H1 (cell line): ENCODE results near the gene PRR19. TPM values are rescaled to one million over a fixed set of nuclear protein-coding genes. Genes with fewer than 3 reads are reported as not detected.

Source experiments
- CTCF ChIA-PET: fragments of 300-600 bp; sonication (Branson Sonifier 250); formaldehyde crosslinking; loops from one replicate; lab custom pipeline; 2021; ENCODE audit not compliant: partially characterized antibody; lab: Charles Lee
- POLR2A ChIA-PET: fragments of 300-600 bp; sonication (Branson Sonifier 250); formaldehyde crosslinking; loops from one replicate; lab custom pipeline; 2021; ENCODE audit warnings: inconsistent platforms; ENCODE audit not compliant: partially characterized antibody; lab: Charles Lee
- DNase-seq, 2 experiments: peaks; one replicate each; pipeline versions ENCODE4 v3.0.0 to v3.0.0-alpha.2; 2010 to 2022; ENCODE audit warnings: low spot score in 2 of 2, low read depth in 1 of 2, mixed read lengths in 1 of 2
- FAIRE-seq: peaks from 2 replicates; lab custom pipeline; 2011; peaks lifted over from hg19 to GRCh38; lab: Jason Lieb, UNC
- H2AFZ ChIP-seq: 2 replicates; pipeline ENCODE4 v1.8.1; 2012; ENCODE audit warnings: low read length, inconsistent platforms
- H2AK5ac ChIP-seq: 2 replicates; pipeline ENCODE4 v1.6.1; 2013; ENCODE audit warnings: low read depth, low read length
- H2BK120ac ChIP-seq: replicated peaks from 2 replicates; pipeline ENCODE3; 2013; ENCODE audit warnings: low read depth, low read length, inconsistent platforms
- H2BK12ac ChIP-seq: 2 replicates; pipeline ENCODE4 v1.6.1; 2013; ENCODE audit warnings: low read depth, low read length
- H2BK15ac ChIP-seq: 2 replicates; pipeline ENCODE4 v1.6.1; 2013; ENCODE audit warnings: low read length
- H2BK20ac ChIP-seq: 2 replicates; pipeline ENCODE4 v1.6.1; 2013; ENCODE audit warnings: low read length
- H2BK5ac ChIP-seq: 2 replicates; pipeline ENCODE4 v1.6.1; 2013; ENCODE audit warnings: low read depth, low read length
- H3K14ac ChIP-seq: 2 replicates; pipeline ENCODE4 v1.6.1; 2013; ENCODE audit warnings: inconsistent platforms; ENCODE audit not compliant: insufficient read length
- H3K18ac ChIP-seq: 2 replicates; pipeline ENCODE4 v1.6.1; 2013; ENCODE audit warnings: low read length; ENCODE audit errors: extremely low read depth
- H3K23ac ChIP-seq: 2 replicates; pipeline ENCODE4 v1.6.1; 2013; ENCODE audit warnings: inconsistent platforms; ENCODE audit not compliant: insufficient read length
- H3K23me2 ChIP-seq: 2 replicates; pipeline ENCODE4 v1.6.1; 2013; ENCODE audit warnings: low read depth, low read length
- H3K27ac ChIP-seq: 2 replicates; pipeline ENCODE4 v1.6.1; 2011; ENCODE audit warnings: low read depth, low read length, inconsistent platforms
- H3K27me3 ChIP-seq, 4 experiments: replicated peaks in 1 of 4; 1 replicate in 1 of 4; 2 replicates in 3 of 4; pipeline versions ENCODE4 v1.6.1 to v1.8.1; 2011 to 2013; ENCODE audit warnings: low read length in 3 of 4, mild to moderate bottlenecking in 3 of 4, inconsistent platforms in 2 of 4, mixed read lengths in 2 of 4, moderate library complexity in 1 of 4; ENCODE audit not compliant: control insufficient read depth in 3 of 4, insufficient read depth in 3 of 4; ENCODE audit errors: extremely low read depth in 1 of 4
- H3K36me3 ChIP-seq, 4 experiments: 2 replicates each; pipeline versions ENCODE4 v1.6.1 to v1.8.1; 2011 to 2013; ENCODE audit warnings: mild to moderate bottlenecking in 4 of 4, low read length in 3 of 4, moderate library complexity in 2 of 4, control low read depth in 1 of 4, inconsistent platforms in 1 of 4; ENCODE audit not compliant: insufficient read depth in 4 of 4, control insufficient read depth in 2 of 4
- H3K4ac ChIP-seq: replicated peaks from 2 replicates; pipeline ENCODE3; 2013; ENCODE audit warnings: low read length, low read depth, mixed read lengths, inconsistent platforms; ENCODE audit not compliant: insufficient read length
- H3K4me1 ChIP-seq, 4 experiments: replicated peaks in 1 of 4; 1 replicate in 1 of 4; 2 replicates in 3 of 4; pipeline versions ENCODE4 v1.6.1 to v1.8.1; 2011 to 2013; ENCODE audit warnings: low read length in 3 of 4, inconsistent platforms in 2 of 4, mixed read lengths in 1 of 4; ENCODE audit not compliant: insufficient read depth in 4 of 4, control insufficient read depth in 3 of 4
- H3K4me2 ChIP-seq, 2 experiments: 2 replicates each; pipeline versions ENCODE4 v1.6.1 to v1.8.1; 2011 to 2013; ENCODE audit warnings: low read depth in 2 of 2, low read length in 2 of 2, control low read depth in 1 of 2, inconsistent platforms in 1 of 2, mild to moderate bottlenecking in 1 of 2; ENCODE audit not compliant: insufficient read depth in 1 of 2
- H3K4me3 ChIP-seq, 4 experiments: fragments of 200-600, 300-600 bp in 1 of 4; sonication (generic), shearing (Covaris generic), sonication (Bioruptor Twin) in 1 of 4; 2 replicates each; pipeline versions ENCODE4 v1.5.1 to v1.8.1; 2011 to 2016; ENCODE audit warnings: low read length in 4 of 4, low read depth in 3 of 4, control low read depth in 2 of 4, inconsistent platforms in 2 of 4, mild to moderate bottlenecking in 2 of 4, mixed read lengths in 1 of 4, moderate library complexity in 1 of 4; ENCODE audit not compliant: insufficient read depth in 2 of 4; ENCODE audit errors: extremely low read depth in 1 of 4
- H3K56ac ChIP-seq: replicated peaks from 2 replicates; pipeline ENCODE3; 2013; ENCODE audit warnings: low read depth, mild to moderate bottlenecking, mixed read lengths, low read length, inconsistent platforms; ENCODE audit not compliant: insufficient read length
- H3K79me1 ChIP-seq: 2 replicates; pipeline ENCODE4 v1.6.1; 2013; ENCODE audit warnings: low read depth, low read length, control low read depth
- H3K79me2 ChIP-seq, 2 experiments: 2 replicates each; pipeline versions ENCODE4 v1.6.1 to v1.8.1; 2012 to 2013; ENCODE audit warnings: low read length in 2 of 2, mild to moderate bottlenecking in 2 of 2, inconsistent platforms in 1 of 2; ENCODE audit not compliant: insufficient read depth in 2 of 2, control insufficient read depth in 1 of 2
- H3K9ac ChIP-seq, 4 experiments: replicated peaks in 1 of 4; 1 replicate in 1 of 4; 2 replicates in 3 of 4; pipeline versions ENCODE4 v1.6.1 to v1.8.1; 2011 to 2013; ENCODE audit warnings: low read depth in 3 of 4, low read length in 3 of 4, control low read depth in 2 of 4, mild to moderate bottlenecking in 2 of 4, moderate library complexity in 2 of 4, inconsistent platforms in 1 of 4; ENCODE audit errors: extremely low read depth in 1 of 4
- H3K9me3 ChIP-seq, 2 experiments: 2 replicates each; pipeline versions ENCODE4 v1.6.1 to v1.8.1; 2012 to 2013; ENCODE audit warnings: mild to moderate bottlenecking in 2 of 2, moderate library complexity in 2 of 2, control low read depth in 1 of 2, inconsistent platforms in 1 of 2, low read depth in 1 of 2, low read length in 1 of 2, mixed read lengths in 1 of 2; ENCODE audit not compliant: insufficient read depth in 2 of 2
- H4K20me1 ChIP-seq, 2 experiments: replicated peaks in 1 of 2; 2 replicates each; pipeline versions ENCODE3 to v1.8.1; 2011 to 2013; ENCODE audit warnings: inconsistent platforms in 2 of 2, low read length in 2 of 2, mild to moderate bottlenecking in 1 of 2; ENCODE audit not compliant: insufficient read depth in 2 of 2, control insufficient read depth in 1 of 2
- H4K5ac ChIP-seq: 2 replicates; pipeline ENCODE4 v1.6.1; 2013; ENCODE audit warnings: low read length, low read depth, mixed read lengths, inconsistent platforms; ENCODE audit not compliant: insufficient read length
- H4K8ac ChIP-seq: 2 replicates; pipeline ENCODE4 v1.8.0; 2013; ENCODE audit warnings: mild to moderate bottlenecking, moderate library complexity, low read length, inconsistent platforms; ENCODE audit not compliant: insufficient read depth; ENCODE audit errors: extremely low read depth
- H4K91ac ChIP-seq: replicated peaks from 2 replicates; pipeline ENCODE3; 2013; ENCODE audit warnings: low read length, mixed read lengths, inconsistent platforms; ENCODE audit not compliant: insufficient read length
- CHD1 ChIP-seq: IDR thresholded peaks from 2 replicates; pipeline ENCODE4 v1.6.1; 2012; ENCODE audit warnings: low read depth, low read length, improper control_type of control experiment
- CTBP2 ChIP-seq: IDR thresholded peaks from 2 replicates; pipeline ENCODE4 v1.7.0; 2011; ENCODE audit warnings: borderline replicate concordance, mild to moderate bottlenecking, moderate library complexity, mixed read lengths, low read length; ENCODE audit not compliant: insufficient read depth, insufficient read length
- POLR2AphosphoS5 ChIP-seq: IDR thresholded peaks from 2 replicates; pipeline ENCODE4 v1.6.1; 2011; ENCODE audit warnings: low read depth, low read length
- SP2 ChIP-seq: IDR thresholded peaks from 2 replicates; pipeline ENCODE4 v1.6.1; 2012; ENCODE audit warnings: mild to moderate bottlenecking, low read length, inconsistent platforms
- TEAD4 ChIP-seq: IDR thresholded peaks from 2 replicates; pipeline ENCODE4 v1.6.1; 2012; ENCODE audit warnings: low read depth, low read length, inconsistent platforms, mixed read lengths
- YY1 ChIP-seq: IDR thresholded peaks from 2 replicates; pipeline ENCODE4 v1.6.1; 2011; ENCODE audit warnings: low read depth, mild to moderate bottlenecking, low read length
- WGBS, 2 experiments: shearing (Covaris generic) in 1 of 2; methylation state at CpG; one replicate each; pipeline versions ENCODE4 v1.1.6 to v1.1.7; 2013 to 2015; ENCODE audit warnings: low lambda C conversion rate in 2 of 2, mixed read lengths in 2 of 2, inconsistent platforms in 1 of 2, low coverage in 1 of 2, missing lambda C conversion rate in 1 of 2; ENCODE audit not compliant: insufficient replicate concordance in 2 of 2, insufficient coverage in 1 of 2, insufficient read length in 1 of 2; ENCODE audit errors: extremely low coverage in 1 of 2, missing lambda C conversion rate in 1 of 2; 5-methylcytosine and 5-hydroxymethylcytosine counted together
- polyA plus RNA-seq, 7 experiments: library from polyadenylated mRNA; depleted of rRNA in 3 of 7; stranded (reverse) in 5 of 7; unstranded in 2 of 7; fragments of >200 nt in 5 of 7; fragments of 200-250 nt in 2 of 7; gene quantifications; 1 replicate in 5 of 7; 2 replicates in 1 of 7; 4 replicates in 1 of 7; pipeline versions ENCODE4 v1.2.1 to v1.2.3, GENCODE V29; 2011 to 2013; ENCODE audit warnings: missing spikeins in 2 of 7, mixed read lengths in 2 of 7
- total RNA-seq: library from RNA; stranded (reverse); fragmentation: NEBNext Ultra II Directional; extraction: Animal tissue kit (Norgen Biotek cat#: 25700); gene quantifications from 2 replicates; pipeline ENCODE4 v1.2.1, GENCODE V29; 2021

The PRR19 gene
- total and polyA plus RNA-seq, 2 of the 8 experiments (the other 6 are each of a cell fraction or from before 2014, with no cell fraction given) = 7.2 to 7.5 TPM

DNA sequence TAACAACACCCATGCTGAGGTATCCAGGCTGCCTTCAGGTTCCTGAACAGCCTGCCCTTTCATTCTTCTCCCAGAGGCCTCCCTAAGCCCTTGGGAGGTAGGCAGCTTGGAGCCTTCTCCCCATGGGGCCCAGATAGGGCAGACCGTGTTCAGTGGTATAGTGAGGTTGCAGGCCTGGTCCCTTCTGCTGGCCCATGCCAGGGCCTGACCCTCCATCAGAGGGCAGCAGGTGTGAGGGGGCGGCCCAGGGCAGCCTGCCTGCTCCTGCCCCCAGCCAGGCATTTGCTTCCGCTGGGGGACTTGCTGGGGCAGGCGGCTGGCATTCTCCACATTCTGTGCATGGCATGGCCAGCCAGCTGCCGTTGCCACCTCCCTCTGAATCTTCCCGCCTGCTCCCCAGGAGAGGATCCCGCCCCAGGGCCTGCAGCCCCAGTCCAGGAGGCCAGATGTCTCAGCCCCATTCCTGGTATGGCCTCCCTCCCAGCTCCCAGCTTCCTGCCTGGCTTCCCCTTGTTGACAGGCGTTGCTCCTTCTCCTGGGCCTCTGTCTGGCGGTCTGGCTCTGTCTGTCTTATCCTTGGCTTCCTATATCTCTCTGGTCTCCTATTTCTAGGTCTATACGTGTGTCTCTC, 24.0 kb upstream of the PRR19 start:
- H3K4me2 ChIP-seq = no peak overlapping the region
- ChIA-PET CTCF (interaction anchor here (0.9 to 7.4 kb wide), 12 partner anchors 7 to 153 kb away, joined by 3 to 260 read pairs (median 11); partner anchors contain the start of genes CIC, ERF and GSK3A), POLR2A (interaction anchor here (0.9 to 6.5 kb wide), 3 partner anchors 7 to 44 kb away, joined by 3 to 68 read pairs (median 27); partner anchors contain the start of gene CIC)
- H3K79me1 ChIP-seq = peaks cover 2% of the 10 kb centered on the region; the same call in 1 of the 2 replicates
- H3K27ac ChIP-seq = no peak overlapping the region
- H3K23ac ChIP-seq = no peak overlapping the region
- no peak overlapping the region for H3K4ac ChIP-seq
- no peak overlapping the region for H4K91ac ChIP-seq
- no peak overlapping the region for H3K9ac ChIP-seq
- no peaks in the 10 kb centered on the region; a peak in 1 of 4 replicates for H3K79me2 ChIP-seq
- no peak overlapping the region for H2BK120ac ChIP-seq
- H2BK5ac ChIP-seq = no peak overlapping the region
- peaks cover 0 to 10% of the 10 kb centered on the region in 2 experiments for H4K20me1 ChIP-seq
- H2BK15ac ChIP-seq = peak overlapping the region; percentile 29; the same call in 1 of the 2 replicates
- no peak overlapping the region for H2BK20ac ChIP-seq
- no peak overlapping the region for H2BK12ac ChIP-seq
- no peaks in the 10 kb centered on the region for H3K27me3 ChIP-seq
- no peak overlapping the region for H2AFZ ChIP-seq
- TF ChIP-seq YY1 (no peak), TEAD4 (no peak), CTBP2 (no peak), SP2 (no peak), CHD1 (no peak), POLR2AphosphoS5 (no peak)
- FAIRE-seq (no peak), DNase-seq (no peak)
- 0 out of 2 replicates have a peak overlapping the region, but pooled peaks have one; percentile 29 for H4K8ac ChIP-seq
- no peak overlapping the region for H3K4me3 ChIP-seq
- WGBS, 2 experiments = 89% methylated on average over 10 of the region's 10 CpGs; no CpG with 5 or more reads in 1 of the 2 experiments
- H3K9me3 ChIP-seq = no peaks in the 10 kb centered on the region
- no peak overlapping the region for H2AK5ac ChIP-seq
- no peak overlapping the region for H3K56ac ChIP-seq
- H3K23me2 ChIP-seq = peaks cover 14% of the 10 kb centered on the region; the same call in 1 of the 2 replicates
- peaks cover 9 to 27% (median 15%) of the 10 kb centered on the region in 4 experiments for H3K4me1 ChIP-seq
- no peak overlapping the region for H3K18ac ChIP-seq
- H3K36me3 ChIP-seq = peaks cover 0 to 10% (median 5%) of the 10 kb centered on the region in 4 experiments; a peak in 2 of 8 replicates
- no peak overlapping the region for H3K14ac ChIP-seq
- no peak overlapping the region for H4K5ac ChIP-seq
